Hematopoietic multipotent progenitor cell treated with erythropoietin and hydrocortisone succinate and interleukin-3 and kit ligand, for 15 days (in vitro differentiated cells): ENCODE measurements around the gene SEPTIN6.

Experiments
- DNase-seq: peaks from one replicate; pipeline ENCODE4 v3.0.0-alpha.2; 2015; ENCODE audit warnings: low spot score

SEPTIN6 gene

GRCh38 chrX:119647552-119648420, 45.2 kb downstream of the SEPTIN6 start:
- DNase-seq = no peak

- DNase-seq = no peak
Measured at GRCh38 chrX:119647089-119647488, 45.9 kb downstream of the SEPTIN6 start.

- DNase-seq = no peak
Measured at GRCh38 chrX:119646515-119646914, 46.5 kb downstream of the SEPTIN6 start.

- DNase-seq = no peak
Measured at GRCh38 chrX:119643696-119644095, 49.3 kb downstream of the SEPTIN6 start.
